HCT116 (cell line): ENCODE results near the gene GOLGA6L7.
"Not testable (repeated sequence)": the region's sequence is repeated elsewhere in the genome, so short reads cannot be mapped to it uniquely, and the experiment has no call there.

ENCODE experiments used
- CBX3 ChIP-seq: IDR thresholded peaks from 2 replicates; pipeline ENCODE4 v1.6.1; 2012; ENCODE audit warnings: low read depth
- EZH2 ChIP-seq: fragments of 200-600 bp; sonication (generic); IDR thresholded peaks from 2 replicates; pipeline ENCODE4 v1.6.1; 2017; ENCODE audit warnings: antibody characterized with exemption, mixed run types
- EZH2phosphoT487 ChIP-seq: fragments of 200-600 bp; IDR thresholded peaks from 2 replicates; pipeline ENCODE4 v1.6.1; 2018; ENCODE audit warnings: antibody characterized with exemption, borderline replicate concordance
- FOSL1 ChIP-seq: IDR thresholded peaks from 2 replicates; pipeline ENCODE4 v1.6.1; 2012; ENCODE audit warnings: low read depth
- POLR2A ChIP-seq: IDR thresholded peaks from 2 replicates; pipeline ENCODE4 v1.7.0; 2011; ENCODE audit warnings: borderline replicate concordance; ENCODE audit not compliant: insufficient read depth, insufficient read length; ENCODE audit errors: extremely low read depth
- POLR2AphosphoS5 ChIP-seq: IDR thresholded peaks from 2 replicates; pipeline ENCODE4 v1.6.1; 2011; ENCODE audit warnings: mild to moderate bottlenecking, low read depth, low read length, moderate library complexity
- RAD21 ChIP-seq: IDR thresholded peaks from 2 replicates; pipeline ENCODE4 v1.6.1; 2012; ENCODE audit warnings: low read depth, mild to moderate bottlenecking
- REST ChIP-seq: IDR thresholded peaks from 2 replicates; pipeline ENCODE4 v1.6.1; 2012; ENCODE audit warnings: low read depth
- ZNF274 ChIP-seq: fragments of 200-500 bp; sonication (Bioruptor generic); IDR thresholded peaks from 2 replicates; pipeline ENCODE4 v1.6.1; 2014; ENCODE audit warnings: mild to moderate bottlenecking, low read depth, low read length, inconsistent platforms
- TF ChIP-seq, protein P1 (sequence below), 3 experiments: fragments of 200-600 bp in 1 of 3; sonication (generic) in 1 of 3; IDR thresholded peaks in 2 of 3; conservative IDR thresholded peaks in 1 of 3; 2 replicates each; pipeline ENCODE4 v1.5.1; 2012 to 2017; ENCODE audit warnings: low read depth in 2 of 3, low read length in 2 of 3, antibody characterized with exemption in 1 of 3, borderline replicate concordance in 1 of 3, control low read depth in 1 of 3, mild to moderate bottlenecking in 1 of 3, mixed read lengths in 1 of 3, mixed run types in 1 of 3, moderate library complexity in 1 of 3; ENCODE audit not compliant: insufficient read depth in 1 of 3

DNA sequence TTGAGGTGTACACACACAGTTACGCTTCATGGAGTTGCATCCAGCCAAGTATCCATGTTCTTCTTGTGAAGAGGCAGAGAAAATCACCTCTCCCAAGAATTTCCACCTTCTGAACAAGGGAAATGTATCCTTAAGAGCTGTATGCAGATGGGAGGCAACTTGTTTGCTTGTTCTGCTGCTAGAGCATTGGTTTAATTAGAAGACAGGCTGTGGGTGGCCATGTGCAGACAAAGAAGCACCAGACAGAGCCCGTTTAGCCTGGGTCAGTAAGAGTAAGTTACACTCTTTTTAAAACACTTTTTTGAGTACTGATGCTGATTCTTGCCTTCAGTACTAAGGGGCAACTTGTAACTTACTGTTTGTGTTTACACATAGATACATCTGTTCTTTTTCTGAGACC is 50.2 kb downstream of the GOLGA6L7 start:
- TF ChIP-seq, protein P1, sequence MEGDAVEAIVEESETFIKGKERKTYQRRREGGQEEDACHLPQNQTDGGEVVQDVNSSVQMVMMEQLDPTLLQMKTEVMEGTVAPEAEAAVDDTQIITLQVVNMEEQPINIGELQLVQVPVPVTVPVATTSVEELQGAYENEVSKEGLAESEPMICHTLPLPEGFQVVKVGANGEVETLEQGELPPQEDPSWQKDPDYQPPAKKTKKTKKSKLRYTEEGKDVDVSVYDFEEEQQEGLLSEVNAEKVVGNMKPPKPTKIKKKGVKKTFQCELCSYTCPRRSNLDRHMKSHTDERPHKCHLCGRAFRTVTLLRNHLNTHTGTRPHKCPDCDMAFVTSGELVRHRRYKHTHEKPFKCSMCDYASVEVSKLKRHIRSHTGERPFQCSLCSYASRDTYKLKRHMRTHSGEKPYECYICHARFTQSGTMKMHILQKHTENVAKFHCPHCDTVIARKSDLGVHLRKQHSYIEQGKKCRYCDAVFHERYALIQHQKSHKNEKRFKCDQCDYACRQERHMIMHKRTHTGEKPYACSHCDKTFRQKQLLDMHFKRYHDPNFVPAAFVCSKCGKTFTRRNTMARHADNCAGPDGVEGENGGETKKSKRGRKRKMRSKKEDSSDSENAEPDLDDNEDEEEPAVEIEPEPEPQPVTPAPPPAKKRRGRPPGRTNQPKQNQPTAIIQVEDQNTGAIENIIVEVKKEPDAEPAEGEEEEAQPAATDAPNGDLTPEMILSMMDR (IDR thresholded peaks at IDR 0.05 in 2 of 3, conservative IDR thresholded peaks at IDR 0.05 in 1 of 3; ENCODE audit: borderline replicate concordance in 1 of 3, insufficient read depth in 1 of 3, low read depth in 2 of 3, low read length in 2 of 3), result not testable (repeated sequence)
- TF ChIP-seq EZH2phosphoT487, FOSL1, EZH2, RAD21, POLR2A, ZNF274, CBX3, POLR2AphosphoS5, REST: not testable (repeated sequence)
